SK-N-SH treated with all-trans-retinoic acid at 6 μM for 48 hours (cell line): ENCODE results near the gene TAF9B.

Experiments used
- ARNTL ChIP-seq: fragments of 450-650 bp; formaldehyde crosslinking; IDR thresholded peaks from 2 replicates; pipeline ENCODE4 v1.5.0; 2020; ENCODE audit warnings: low read depth, mild to moderate bottlenecking, moderate library complexity, borderline replicate concordance
- ESRRG ChIP-seq: fragments of 250-450 bp; sonication (Bioruptor Pico); IDR thresholded peaks from 2 replicates; pipeline ENCODE4 v1.6.1; 2021; ENCODE audit warnings: mild to moderate bottlenecking
- PATZ1 ChIP-seq: fragments of 250-450 bp; sonication (Bioruptor Pico); IDR thresholded peaks from 2 replicates; pipeline ENCODE4 v1.8.0; 2020; ENCODE audit warnings: mild to moderate bottlenecking, moderate library complexity, borderline replicate concordance
- PPARA ChIP-seq: fragments of 250-450 bp; sonication (Bioruptor Pico); IDR thresholded peaks from 2 replicates; pipeline ENCODE4 v1.5.0; 2020; ENCODE audit warnings: mild to moderate bottlenecking, borderline replicate concordance
- RARB ChIP-seq: fragments of 250-450 bp; sonication (Bioruptor Pico); IDR thresholded peaks from 2 replicates; pipeline ENCODE4 v1.8.0; 2021; ENCODE audit warnings: mild to moderate bottlenecking, moderate library complexity
- SNAI2 ChIP-seq: fragments of 250-450 bp; sonication (Bioruptor Pico); IDR thresholded peaks from 2 replicates; pipeline ENCODE4 v1.5.0; 2020; ENCODE audit warnings: mild to moderate bottlenecking, moderate library complexity
- TCF4 ChIP-seq: fragments of 250-450 bp; sonication (Bioruptor Pico); IDR thresholded peaks from 2 replicates; pipeline ENCODE4 v1.8.0; 2021; ENCODE audit warnings: mild to moderate bottlenecking, moderate library complexity, borderline replicate concordance
- TSHZ2 ChIP-seq: fragments of 250-450 bp; sonication (Bioruptor Pico); IDR thresholded peaks from 2 replicates; pipeline ENCODE4 v1.5.0; 2020; ENCODE audit warnings: mild to moderate bottlenecking, moderate library complexity
- ZC3H10 ChIP-seq: fragments of 250-450 bp; sonication (Bioruptor Pico); IDR thresholded peaks from 2 replicates; pipeline ENCODE4 v1.5.1; 2021; ENCODE audit warnings: mild to moderate bottlenecking, moderate library complexity
- ZNF565 ChIP-seq: fragments of 450-650 bp; formaldehyde crosslinking; conservative IDR thresholded peaks from 2 replicates; pipeline ENCODE4 v1.5.0; 2020; ENCODE audit warnings: low read depth, mild to moderate bottlenecking, moderate library complexity
- TF ChIP-seq, protein P1 (sequence below): fragments of 250-450 bp; sonication (Bioruptor Pico); IDR thresholded peaks from 2 replicates; pipeline ENCODE4 v1.5.1; 2020; ENCODE audit warnings: low read depth, mild to moderate bottlenecking, moderate library complexity

GRCh38 chrX:78140206-78140605, 756 bp upstream of the TAF9B start:
- no peak for TF ChIP-seq SNAI2 (CRISPR knock-in tag)
- TF ChIP-seq PATZ1 (CRISPR knock-in tag) = no peak
- TF ChIP-seq TSHZ2 (CRISPR knock-in tag) = no peak
- TF ChIP-seq ESRRG = no peak
- no peak for TF ChIP-seq RARB (CRISPR knock-in tag)
- no peak for TF ChIP-seq ZNF565 (CRISPR knock-in tag)
- TF ChIP-seq PPARA (CRISPR knock-in tag) = no peak
- TF ChIP-seq, protein P1, sequence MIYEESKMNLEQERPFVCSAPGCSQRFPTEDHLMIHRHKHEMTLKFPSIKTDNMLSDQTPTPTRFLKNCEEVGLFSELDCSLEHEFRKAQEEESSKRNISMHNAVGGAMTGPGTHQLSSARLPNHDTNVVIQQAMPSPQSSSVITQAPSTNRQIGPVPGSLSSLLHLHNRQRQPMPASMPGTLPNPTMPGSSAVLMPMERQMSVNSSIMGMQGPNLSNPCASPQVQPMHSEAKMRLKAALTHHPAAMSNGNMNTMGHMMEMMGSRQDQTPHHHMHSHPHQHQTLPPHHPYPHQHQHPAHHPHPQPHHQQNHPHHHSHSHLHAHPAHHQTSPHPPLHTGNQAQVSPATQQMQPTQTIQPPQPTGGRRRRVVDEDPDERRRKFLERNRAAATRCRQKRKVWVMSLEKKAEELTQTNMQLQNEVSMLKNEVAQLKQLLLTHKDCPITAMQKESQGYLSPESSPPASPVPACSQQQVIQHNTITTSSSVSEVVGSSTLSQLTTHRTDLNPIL = no peak
- no peak for TF ChIP-seq TCF4 (CRISPR knock-in tag)
- TF ChIP-seq ZC3H10 (CRISPR knock-in tag) = no peak
- TF ChIP-seq ARNTL (CRISPR knock-in tag) = no peak
